K562 (cell line): ENCODE measurements around the gene MAGI3. TPM values are rescaled to one million over a fixed set of nuclear protein-coding genes. Genes with fewer than 3 reads are reported as not detected.

ENCODE experiments used
- BRCA1 ChIP-seq, 2 experiments: fragments of 450-650 bp in 1 of 2; sonication (generic) in 1 of 2; formaldehyde crosslinking in 1 of 2; IDR thresholded peaks; 2 replicates each; pipeline versions ENCODE4 v1.5.0 to v1.6.1; 2017 to 2020; ENCODE audit warnings: mild to moderate bottlenecking in 1 of 2, missing genetic modification reagents in 1 of 2
- FOXA1 ChIP-seq: fragments of 450-650 bp; IDR thresholded peaks from 2 replicates; pipeline ENCODE4 v1.6.1; 2016; ENCODE audit warnings: mild to moderate bottlenecking, borderline replicate concordance
- MBD2 ChIP-seq: sonication (generic); IDR thresholded peaks from 2 replicates; pipeline ENCODE4 v1.6.1; 2016; ENCODE audit warnings: low read depth, borderline replicate concordance
- MECOM ChIP-seq: fragments of 250-450 bp; sonication (Bioruptor Pico); IDR thresholded peaks from 2 replicates; pipeline ENCODE4 v1.8.0; 2022; ENCODE audit warnings: inconsistent platforms
- MLX ChIP-seq, 2 experiments: fragments of 450-650 bp in 1 of 2; sonication (generic) in 1 of 2; formaldehyde crosslinking; conservative IDR thresholded peaks; 2 replicates each; pipeline versions ENCODE4 v1.4.0 to v1.8.1; 2020 to 2022; ENCODE audit warnings: mild to moderate bottlenecking in 1 of 2, missing genetic modification reagents in 1 of 2
- PRDM10 ChIP-seq: fragments of 450-650 bp; IDR thresholded peaks from 2 replicates; pipeline ENCODE4 v1.6.1; 2018; ENCODE audit not compliant: partially characterized antibody
- RBM25 ChIP-seq: fragments of 200-400 bp; formaldehyde crosslinking; IDR thresholded peaks from 2 replicates; pipeline ENCODE4 v1.6.1; 2018; ENCODE audit warnings: low read length, low read depth, moderate library complexity; ENCODE audit not compliant: severe bottlenecking
- RHOXF2B ChIP-seq: fragments of 250-450 bp; sonication (Bioruptor Pico); conservative IDR thresholded peaks from 2 replicates; pipeline ENCODE4 v1.5.1; 2021
- THRAP3 ChIP-seq: fragments of 450-650 bp; IDR thresholded peaks from 2 replicates; pipeline ENCODE4 v1.6.1; 2016; ENCODE audit warnings: mild to moderate bottlenecking, inconsistent platforms, borderline replicate concordance
- XRCC4 ChIP-seq: IDR thresholded peaks from one replicate; pipeline ENCODE4 v1.6.1; 2011; ENCODE audit not compliant: insufficient read depth, insufficient read length; ENCODE audit errors: extremely low read depth
- ZC3H4 ChIP-seq: sonication (generic); formaldehyde crosslinking; IDR thresholded peaks from 2 replicates; pipeline ENCODE4 v1.9.0; 2021; ENCODE audit warnings: missing genetic modification reagents, borderline replicate concordance
- ZNF23 ChIP-seq: fragments of 250-450 bp; sonication (Bioruptor Pico); IDR thresholded peaks from 2 replicates; pipeline ENCODE4 v1.4.0; 2020; ENCODE audit warnings: mild to moderate bottlenecking
- ZNF280B ChIP-seq: fragments of 250-450 bp; sonication (Bioruptor Pico); IDR thresholded peaks from 2 replicates; pipeline ENCODE4 v1.5.1; 2021; ENCODE audit warnings: mild to moderate bottlenecking
- ZNF79 ChIP-seq: fragments of 250-450 bp; sonication (Bioruptor Pico); IDR thresholded peaks from 2 replicates; pipeline ENCODE4 v1.4.0; 2020; ENCODE audit warnings: low read depth, mild to moderate bottlenecking, moderate library complexity
- polyA plus RNA-seq, 8 experiments: library from polyadenylated mRNA; depleted of rRNA in 4 of 8; stranded (reverse) in 5 of 8; unstranded in 3 of 8; fragments of >200 nt; fragmentation: Nextera tagmentation in 2 of 8; fragmentation: Illumina TruSeq in 1 of 8; extraction: Ambion mirVana in 2 of 8; extraction: Trizol in 1 of 8; gene quantifications; 2 replicates each; pipeline versions ENCODE4 v1.2.1 to v1.2.3, GENCODE V29; 2011 to 2014; ENCODE audit warnings: inconsistent platforms in 1 of 8, missing spikeins in 1 of 8
- total RNA-seq, 7 experiments: library from RNA; depleted of rRNA in 6 of 7; stranded (reverse); fragments of >200 nt in 6 of 7; fragmentation: Illumina TruSeq in 2 of 7; extraction: Trizol in 2 of 7; gene quantifications; 2 replicates each; pipeline versions ENCODE4 v1.2.1 to v1.2.3, GENCODE V29; 2011 to 2021; ENCODE audit warnings: low replicate concordance in 1 of 7
- TF ChIP-seq, protein P1 (sequence below): IDR thresholded peaks from 2 replicates; pipeline ENCODE4 v1.6.1; 2014; ENCODE audit warnings: antibody characterized with exemption
- TF ChIP-seq, protein P2 (sequence below), 2 experiments: fragments of 450-650 bp in 1 of 2; sonication (generic) in 1 of 2; formaldehyde crosslinking in 1 of 2; IDR thresholded peaks in 1 of 2; conservative IDR thresholded peaks in 1 of 2; 2 replicates each; pipeline versions ENCODE4 v1.6.1 to v1.8.1; 2016 to 2023; ENCODE audit warnings: mild to moderate bottlenecking in 2 of 2, moderate library complexity in 2 of 2, inconsistent platforms in 1 of 2, missing genetic modification reagents in 1 of 2

MAGI3 gene
- total and polyA plus RNA-seq, 9 of the 15 experiments (the other 6 are each of a cell fraction or from before 2014, with no cell fraction given): 1.0 to 8.6 (median 5.5) TPM

- TF ChIP-seq MLX (CRISPR knock-in tag; conservative IDR thresholded peaks at IDR 0.05) (no peak), ZNF23 (CRISPR knock-in tag) (no peak), ZC3H4 (CRISPR knock-in tag) (no peak), ZNF79 (CRISPR knock-in tag) (no peak), MBD2 (peak; percentile 92; the same call in 1 of the 2 replicates), PRDM10 (peak; percentile 68), ZNF280B (CRISPR knock-in tag) (no peak), RBM25 (peak; percentile 99), XRCC4 (no peak), FOXA1 (no peak), BRCA1 (IDR thresholded peaks at IDR 0.05) (no peak), BRCA1 (CRISPR knock-in tag; IDR thresholded peaks at IDR 0.05) (0 out of 2 replicates have a peak, but pooled peaks have one; percentile 60), RHOXF2B (CRISPR knock-in tag) (no peak), THRAP3 (no peak), MECOM (CRISPR knock-in tag) (no peak)
- TF ChIP-seq, protein P1, sequence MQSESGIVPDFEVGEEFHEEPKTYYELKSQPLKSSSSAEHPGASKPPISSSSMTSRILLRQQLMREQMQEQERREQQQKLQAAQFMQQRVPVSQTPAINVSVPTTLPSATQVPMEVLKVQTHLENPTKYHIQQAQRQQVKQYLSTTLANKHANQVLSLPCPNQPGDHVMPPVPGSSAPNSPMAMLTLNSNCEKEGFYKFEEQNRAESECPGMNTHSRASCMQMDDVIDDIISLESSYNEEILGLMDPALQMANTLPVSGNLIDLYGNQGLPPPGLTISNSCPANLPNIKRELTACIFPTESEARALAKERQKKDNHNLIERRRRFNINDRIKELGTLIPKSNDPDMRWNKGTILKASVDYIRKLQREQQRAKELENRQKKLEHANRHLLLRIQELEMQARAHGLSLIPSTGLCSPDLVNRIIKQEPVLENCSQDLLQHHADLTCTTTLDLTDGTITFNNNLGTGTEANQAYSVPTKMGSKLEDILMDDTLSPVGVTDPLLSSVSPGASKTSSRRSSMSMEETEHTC: 0 out of 2 replicates have a peak, but pooled peaks have one; percentile 9
- TF ChIP-seq, protein P2, sequence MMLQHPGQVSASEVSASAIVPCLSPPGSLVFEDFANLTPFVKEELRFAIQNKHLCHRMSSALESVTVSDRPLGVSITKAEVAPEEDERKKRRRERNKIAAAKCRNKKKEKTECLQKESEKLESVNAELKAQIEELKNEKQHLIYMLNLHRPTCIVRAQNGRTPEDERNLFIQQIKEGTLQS (IDR thresholded peaks at IDR 0.05): no peak
- TF ChIP-seq, protein P2 (CRISPR knock-in tag; conservative IDR thresholded peaks at IDR 0.05): no peak
These were observed at the start of gene MAGI3 (continued) for GRCh38 chr1:113389953-113390834.
